Measurements from ENCODE around the gene ABL1.

Gene ABL1

DNA sequence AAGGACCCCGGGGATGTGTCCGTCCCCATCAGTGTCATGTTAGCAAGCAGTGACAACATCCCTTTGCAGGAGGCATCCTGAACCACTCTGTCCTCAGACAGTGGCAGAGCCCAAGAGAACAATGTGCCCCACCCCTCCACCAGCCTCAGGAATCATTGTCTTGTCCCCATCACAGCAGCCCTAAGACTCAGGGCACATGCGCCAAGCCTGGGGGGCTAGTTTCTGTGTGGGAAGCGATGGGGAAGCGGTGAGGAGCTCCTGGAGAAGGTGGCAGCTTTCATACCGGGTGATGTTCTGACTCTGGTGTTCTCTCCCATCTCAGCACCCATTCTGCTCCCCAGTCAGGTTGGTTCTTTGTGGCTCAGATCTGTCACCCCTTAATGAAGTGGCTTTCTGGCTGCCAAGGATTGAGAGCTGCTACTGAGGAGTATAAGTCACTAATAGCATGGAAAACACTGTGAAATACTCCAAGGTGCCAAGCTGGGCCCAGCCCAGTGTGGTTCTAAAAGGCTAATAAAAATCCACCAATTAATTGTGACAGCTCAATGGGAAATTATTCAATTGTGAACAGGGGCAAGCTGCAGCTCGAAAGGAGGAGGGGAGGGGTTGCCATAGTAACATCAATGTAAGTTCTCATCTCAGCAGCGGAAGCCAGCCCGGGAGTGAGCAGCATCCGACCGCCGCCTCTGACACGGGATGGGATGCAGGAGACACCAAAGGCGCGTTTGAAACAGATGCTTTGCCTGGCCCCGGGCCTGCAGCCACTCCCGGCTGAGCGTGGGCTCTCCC lies 56.8 kb downstream of the ABL1 start:
- DNase-seq (ENCODE audit: low spot score) = no peak

DNA sequence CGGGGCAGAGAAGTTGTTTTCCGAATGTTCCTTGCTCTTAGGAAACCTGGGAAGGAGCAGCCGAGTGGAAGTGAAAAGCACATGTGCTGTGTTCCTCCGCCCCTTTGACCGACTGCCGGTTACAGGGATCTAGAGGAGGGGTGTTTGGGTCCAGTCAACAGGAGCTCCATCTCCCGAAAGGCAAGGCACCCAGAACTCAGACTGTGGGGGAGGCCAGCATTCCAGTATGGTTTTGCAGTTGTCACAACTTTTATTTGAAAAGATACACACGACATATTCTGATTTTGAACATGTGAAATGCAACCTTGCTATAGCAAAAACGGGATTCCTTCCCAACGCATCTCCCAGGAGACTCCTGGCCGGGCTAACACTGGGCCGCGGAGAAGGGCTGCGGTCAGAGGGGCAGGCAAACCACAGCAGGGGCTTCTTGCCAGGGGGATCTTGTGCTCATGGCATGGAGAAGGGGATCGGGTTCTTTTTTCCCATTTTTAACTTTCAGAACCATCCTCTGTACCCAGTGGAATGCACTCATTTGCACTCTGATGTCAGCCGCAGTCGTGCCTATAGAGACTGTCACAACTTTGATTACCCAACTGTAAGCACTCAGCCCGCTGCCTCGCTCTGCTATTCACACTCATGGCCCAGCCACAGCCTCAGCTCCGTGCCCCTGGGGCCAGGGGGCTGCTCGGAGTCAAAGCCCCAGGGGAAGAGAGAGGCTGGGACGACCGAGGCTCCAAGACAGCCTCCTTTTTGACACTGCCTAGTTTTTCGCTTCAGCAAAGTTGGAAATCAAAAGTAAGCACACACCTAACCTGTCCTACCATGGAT lies 57.6 kb downstream of the ABL1 start:
- no peak for DNase-seq (ENCODE audit: low spot score)

DNA sequence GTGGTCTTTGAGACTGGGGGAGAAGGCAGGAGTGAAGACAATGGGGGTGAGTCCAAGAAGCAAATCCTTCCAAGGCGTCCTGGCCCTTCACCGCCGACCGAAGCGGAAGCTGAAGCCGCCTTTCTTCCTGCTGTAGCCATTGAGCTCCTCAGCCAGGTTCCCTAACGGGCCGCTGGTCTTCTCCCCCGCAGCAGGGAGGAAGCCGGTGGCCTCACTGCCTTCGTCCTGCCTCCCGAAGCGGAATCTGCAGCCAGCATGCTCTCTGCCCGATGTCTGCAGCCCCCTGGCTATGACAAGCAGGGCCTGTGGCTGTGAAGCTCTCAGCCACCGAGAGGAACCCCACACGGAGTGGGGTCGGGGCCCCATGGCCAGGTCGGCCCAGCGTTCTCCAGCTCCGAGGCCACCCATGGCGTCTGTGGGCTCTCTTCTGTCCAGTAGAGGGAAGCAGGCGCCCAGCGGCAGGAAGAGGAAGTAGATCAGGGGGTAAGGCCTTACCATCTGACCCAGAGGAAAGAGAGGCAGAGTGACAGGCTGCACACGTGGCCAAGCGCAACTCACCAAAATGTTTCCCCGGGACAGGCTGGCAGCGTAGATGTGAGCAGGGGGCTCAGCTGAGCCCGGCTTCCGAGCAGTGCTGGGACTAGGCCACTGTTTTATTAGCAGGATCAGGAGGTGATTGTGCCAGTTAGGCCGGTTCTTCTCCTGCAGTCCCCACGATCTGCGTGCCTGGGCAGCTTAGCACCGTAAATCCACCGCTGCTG lies 58.5 kb downstream of the ABL1 start:
- DNase-seq (ENCODE audit: low spot score) = no peak

DNA sequence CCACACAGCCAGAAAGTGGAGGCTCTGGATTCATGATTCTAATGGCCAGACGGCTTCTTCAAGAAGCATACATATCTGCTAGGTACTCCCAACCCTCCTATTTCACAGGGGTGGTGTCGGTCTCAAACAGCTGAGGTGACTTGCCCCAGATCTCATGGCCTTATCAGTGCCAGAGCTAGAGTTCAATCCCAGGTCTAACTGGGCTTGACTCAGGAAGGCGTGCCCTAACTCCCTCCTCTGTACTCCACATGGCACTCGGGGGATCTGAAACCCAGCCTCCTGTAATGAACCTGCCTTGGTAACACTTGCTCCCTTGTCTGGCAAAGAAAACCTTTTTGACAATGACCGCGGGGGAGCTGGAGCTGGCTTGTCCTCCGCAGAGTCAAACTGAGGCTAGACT lies 59.5 kb downstream of the ABL1 start:
- no peak for DNase-seq (ENCODE audit: low spot score)

- DNase-seq (ENCODE audit: low spot score) = no peak
These were observed 60.0 kb downstream of the ABL1 start for GRCh38 chr9:130895038-130895437.

GRCh38 chr9:130895481-130896232 lies 60.6 kb downstream of the ABL1 start:
- no peak for DNase-seq (ENCODE audit: low spot score)

DNA sequence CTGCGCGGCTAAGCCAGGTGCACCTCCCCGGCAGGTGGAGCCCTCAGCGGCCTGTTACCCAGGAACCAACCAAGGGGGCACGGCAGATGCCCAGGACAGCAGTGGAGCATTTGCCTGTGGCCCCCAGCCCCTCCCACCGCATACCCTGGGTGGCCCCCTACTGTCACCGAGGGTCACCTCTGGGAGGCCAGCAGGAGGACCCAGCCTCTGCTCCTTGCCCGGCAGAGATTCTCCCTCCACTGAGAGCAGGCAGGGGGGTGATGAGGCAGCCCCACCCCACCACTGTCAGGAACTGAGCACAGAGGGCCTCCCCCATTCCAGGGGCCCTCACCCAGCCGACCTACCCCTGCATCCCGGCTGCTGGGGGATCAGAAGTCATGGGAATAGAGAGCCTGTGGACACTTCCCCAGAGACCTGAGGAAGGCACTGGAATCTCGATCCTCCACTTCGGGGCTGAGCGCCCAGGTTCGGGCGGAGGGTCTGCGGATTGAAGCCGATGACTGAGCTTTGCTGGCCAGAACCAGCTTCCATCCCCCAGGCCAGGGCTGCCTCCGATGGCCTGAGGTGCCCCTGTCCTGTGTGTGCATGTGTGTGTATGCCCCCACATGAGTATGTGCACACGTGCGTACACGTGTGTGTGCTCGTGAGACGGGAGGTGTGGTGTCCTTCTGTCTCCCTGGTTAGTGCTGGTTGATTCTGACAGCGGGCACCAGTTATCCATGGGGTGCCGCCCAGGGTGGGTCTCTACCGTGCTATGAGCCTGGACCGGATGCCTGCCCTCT lies 61.4 kb downstream of the ABL1 start, which contains the start of gene QRFP:
TSS of gene QRFP (minus strand) at position 580 of the 782 bp plus-strand sequence. CDS start 2,974 bp downstream, outside the sequence.
- DNase-seq (ENCODE audit: low spot score) = no peak

GRCh38 chr9:130897105-130897751 lies 62.2 kb downstream of the ABL1 start:
- no peak for DNase-seq (ENCODE audit: low spot score)

DNA sequence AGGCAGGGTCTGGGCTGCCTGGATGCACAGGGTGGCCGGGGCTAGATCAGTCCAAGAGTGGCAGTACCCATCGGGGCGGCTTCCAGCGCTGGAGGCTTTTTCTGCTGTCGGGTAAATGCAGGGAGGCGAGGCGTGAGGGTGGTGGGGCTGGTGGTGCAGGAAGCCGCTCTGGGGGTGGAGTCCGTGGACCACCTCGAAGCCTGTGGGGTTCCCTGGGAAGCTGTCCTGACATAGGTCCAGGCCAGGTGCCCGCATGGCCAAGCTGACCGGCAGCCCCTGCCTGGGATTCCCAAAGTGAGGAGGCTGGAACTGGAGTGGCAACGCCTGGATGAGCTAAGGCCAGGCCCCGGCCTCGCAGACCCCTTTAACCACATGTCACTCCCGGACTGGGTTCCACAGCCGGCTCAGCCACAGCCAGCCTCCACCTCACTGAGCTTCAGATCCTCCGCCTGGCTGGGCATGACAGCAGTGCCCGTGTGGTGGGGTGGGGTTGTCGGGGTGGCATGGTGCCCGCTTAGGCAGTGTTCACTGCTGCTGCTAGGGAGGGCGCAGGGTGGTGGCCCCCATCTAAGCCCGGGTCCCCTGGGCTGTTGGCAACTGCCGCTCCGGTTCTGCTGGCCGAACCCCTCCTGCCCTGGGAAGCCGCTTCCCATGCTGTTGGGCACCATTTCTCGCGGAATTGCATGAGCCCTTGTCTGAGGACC lies 62.9 kb downstream of the ABL1 start:
- no peak for DNase-seq (ENCODE audit: low spot score)

- no peak for DNase-seq (ENCODE audit: low spot score)
These were observed 63.4 kb downstream of the ABL1 start for GRCh38 chr9:130898552-130898852.

- DNase-seq (ENCODE audit: low spot score) = no peak
These were observed 64.1 kb downstream of the ABL1 start for GRCh38 chr9:130899051-130899748.

DNA sequence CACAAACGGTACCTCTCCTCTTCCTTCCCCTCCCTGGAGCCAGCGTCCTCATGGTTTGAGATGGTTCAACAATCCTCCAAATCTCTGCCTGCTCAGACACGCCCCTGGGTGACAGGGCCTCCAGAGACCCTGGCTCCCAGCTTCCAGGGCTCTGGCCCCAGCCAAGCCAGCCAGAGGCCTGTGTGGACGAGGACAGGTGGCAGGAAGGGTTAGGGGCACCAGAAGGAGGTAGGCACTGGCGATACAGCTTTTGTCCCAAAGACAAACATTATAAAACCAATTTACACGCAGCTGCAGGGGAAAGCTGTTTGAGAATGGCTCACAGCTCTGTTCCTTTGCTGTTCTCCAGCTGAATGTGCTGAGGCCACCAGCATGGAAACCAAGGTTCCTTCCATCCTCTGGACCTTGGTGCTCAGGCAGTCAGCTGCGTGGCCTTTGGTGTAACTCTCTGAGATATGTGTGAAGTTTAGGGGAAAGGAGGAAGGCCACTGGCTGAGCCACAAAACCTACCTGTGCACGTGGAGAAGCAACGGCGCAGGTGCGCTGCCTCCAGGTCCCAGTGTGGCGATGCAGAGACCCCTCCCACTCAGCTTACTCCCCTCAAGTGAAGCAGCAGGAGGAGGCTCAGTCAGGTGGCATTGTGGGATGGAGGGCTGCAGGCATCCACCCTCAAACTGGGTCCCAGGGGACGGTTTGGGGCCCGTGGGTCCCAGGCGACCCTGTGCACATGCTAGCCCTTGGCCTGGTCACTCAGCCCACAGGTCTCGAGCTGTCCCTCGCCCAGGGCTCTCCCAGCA lies 65.8 kb downstream of the ABL1 start:
- no peak for DNase-seq (ENCODE audit: low spot score)

- DNase-seq (ENCODE audit: low spot score) = no peak
These were observed 66.6 kb downstream of the ABL1 start for GRCh38 chr9:130901498-130902203.

DNA sequence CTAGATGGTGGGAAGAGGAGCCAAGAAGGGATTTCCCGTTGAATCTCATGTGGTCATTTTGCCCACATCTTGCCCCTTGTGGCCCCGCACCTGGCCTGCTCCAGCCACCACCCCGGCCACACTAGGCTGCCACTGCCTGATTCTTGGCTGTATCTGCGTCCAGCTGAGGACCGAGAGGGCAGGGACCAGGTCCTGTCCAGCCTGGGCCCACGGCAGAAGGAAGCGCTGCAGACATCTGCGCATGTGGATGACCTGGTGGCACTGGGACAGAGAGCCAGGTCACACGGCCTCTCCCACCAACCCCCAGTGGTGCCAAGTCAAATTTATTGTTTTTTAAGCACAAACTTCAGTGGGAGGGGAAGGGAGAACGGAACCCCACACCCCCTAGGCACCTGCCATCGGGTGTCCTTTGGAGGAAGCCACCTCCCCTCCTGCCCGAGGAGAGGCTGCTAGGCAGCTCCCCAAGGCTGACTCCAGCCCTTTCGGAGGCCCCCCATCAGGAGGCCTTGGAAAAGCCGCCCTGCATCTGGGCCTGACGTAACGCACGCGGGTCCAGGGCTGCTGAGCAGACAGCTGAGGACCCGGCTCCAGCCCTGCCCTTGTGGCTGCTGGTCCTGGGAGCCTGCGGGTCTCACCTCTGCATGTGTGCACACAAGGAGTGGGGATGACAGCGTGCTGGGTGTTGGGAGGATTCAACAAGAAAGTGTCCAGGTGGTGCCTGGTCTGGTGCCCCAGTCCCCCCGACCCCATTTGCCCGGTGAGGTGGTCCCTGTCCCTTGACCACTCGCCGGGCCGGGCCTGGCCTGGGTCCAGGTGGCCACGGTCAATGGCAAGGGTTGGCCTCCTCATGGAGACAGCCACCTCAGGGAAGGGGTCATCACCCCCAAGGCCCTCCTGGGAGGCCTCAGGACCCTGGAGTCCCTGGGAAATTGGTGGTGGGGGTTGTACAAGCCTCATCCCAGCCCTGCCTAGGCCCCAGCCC lies 67.4 kb downstream of the ABL1 start:
- no peak for DNase-seq (ENCODE audit: low spot score)

- no peak for DNase-seq (ENCODE audit: low spot score)
These were observed 68.4 kb downstream of the ABL1 start for GRCh38 chr9:130903194-130904069.
